Mesendoderm (in vitro differentiated cells): ENCODE results near the gene RPS6KA2.
A peak's percentile ranks its signal among the peaks of the same experiment; 100 is the strongest.

ENCODE experiments used
- DNase-seq: peaks from one replicate; pipeline ENCODE4 v3.0.0; 2013
- H2AK5ac ChIP-seq: 2 replicates; pipeline ENCODE4 v1.6.1; 2013; ENCODE audit warnings: low read length, inconsistent platforms
- H2BK120ac ChIP-seq: 2 replicates; pipeline ENCODE4 v1.6.1; 2013; ENCODE audit warnings: low read depth, mild to moderate bottlenecking, low read length, moderate library complexity, mixed read lengths
- H2BK15ac ChIP-seq: replicated peaks from 2 replicates; pipeline ENCODE4 v1.6.1; 2013; ENCODE audit warnings: low read depth, mild to moderate bottlenecking, moderate library complexity
- H2BK5ac ChIP-seq: 2 replicates; pipeline ENCODE4 v1.6.1; 2013; ENCODE audit warnings: low read length, inconsistent platforms
- H3K18ac ChIP-seq: 2 replicates; pipeline ENCODE4 v1.6.1; 2013; ENCODE audit warnings: mild to moderate bottlenecking, low read length, mixed read lengths
- H3K23ac ChIP-seq: one replicate; pipeline ENCODE4 v1.6.1; 2013; ENCODE audit warnings: low read length
- H3K27ac ChIP-seq: 2 replicates; pipeline ENCODE4 v1.5.1; 2013; ENCODE audit warnings: low read depth, mild to moderate bottlenecking, inconsistent platforms, low read length, moderate library complexity
- H3K27me3 ChIP-seq: 2 replicates; pipeline ENCODE4 v1.6.1; 2013; ENCODE audit warnings: low read length, control low read depth, mild to moderate bottlenecking, inconsistent platforms; ENCODE audit not compliant: insufficient read depth, poor library complexity
- H3K36me3 ChIP-seq: 2 replicates; pipeline ENCODE4 v1.6.1; 2013; ENCODE audit warnings: low read length, inconsistent platforms; ENCODE audit not compliant: control insufficient read depth, insufficient read depth
- H3K4ac ChIP-seq: one replicate; pipeline ENCODE4 v1.6.1; 2013; ENCODE audit warnings: low read depth, mild to moderate bottlenecking, low read length, moderate library complexity
- H3K4me1 ChIP-seq: 2 replicates; pipeline ENCODE4 v1.6.1; 2013; ENCODE audit warnings: low read depth, low read length, inconsistent platforms; ENCODE audit not compliant: control insufficient read depth
- H3K4me2 ChIP-seq: 2 replicates; pipeline ENCODE4 v1.6.1; 2013; ENCODE audit warnings: low read length
- H3K4me3 ChIP-seq: 2 replicates; pipeline ENCODE4 v1.5.1; 2013; ENCODE audit warnings: mild to moderate bottlenecking, low read length
- H3K56ac ChIP-seq: one replicate; pipeline ENCODE4 v1.6.1; 2013; ENCODE audit warnings: low read length
- H3K79me1 ChIP-seq: 2 replicates; pipeline ENCODE4 v1.6.1; 2013; ENCODE audit warnings: low read length, inconsistent platforms
- H3K79me2 ChIP-seq: 2 replicates; pipeline ENCODE4 v1.6.1; 2013; ENCODE audit warnings: mild to moderate bottlenecking, low read length; ENCODE audit not compliant: control insufficient read depth, insufficient read depth
- H3K9ac ChIP-seq: 2 replicates; pipeline ENCODE4 v1.6.1; 2013; ENCODE audit warnings: low read length, inconsistent platforms
- H4K5ac ChIP-seq: one replicate; pipeline ENCODE4 v1.6.1; 2013; ENCODE audit warnings: low read length
- H4K8ac ChIP-seq: one replicate; pipeline ENCODE4 v1.6.1; 2013; ENCODE audit warnings: low read depth, mild to moderate bottlenecking, control low read depth, low read length, moderate library complexity
- WGBS: extraction: QIAGEN DNeasy Blood & Tissue Kit; methylation state at CpG from one replicate; pipeline ENCODE4 v1.1.7; 2013; ENCODE audit warnings: low lambda C conversion rate, missing lambda C conversion rate; ENCODE audit not compliant: insufficient coverage; ENCODE audit errors: extremely low coverage; 5-methylcytosine and 5-hydroxymethylcytosine counted together

The RPS6KA2 gene

DNA sequence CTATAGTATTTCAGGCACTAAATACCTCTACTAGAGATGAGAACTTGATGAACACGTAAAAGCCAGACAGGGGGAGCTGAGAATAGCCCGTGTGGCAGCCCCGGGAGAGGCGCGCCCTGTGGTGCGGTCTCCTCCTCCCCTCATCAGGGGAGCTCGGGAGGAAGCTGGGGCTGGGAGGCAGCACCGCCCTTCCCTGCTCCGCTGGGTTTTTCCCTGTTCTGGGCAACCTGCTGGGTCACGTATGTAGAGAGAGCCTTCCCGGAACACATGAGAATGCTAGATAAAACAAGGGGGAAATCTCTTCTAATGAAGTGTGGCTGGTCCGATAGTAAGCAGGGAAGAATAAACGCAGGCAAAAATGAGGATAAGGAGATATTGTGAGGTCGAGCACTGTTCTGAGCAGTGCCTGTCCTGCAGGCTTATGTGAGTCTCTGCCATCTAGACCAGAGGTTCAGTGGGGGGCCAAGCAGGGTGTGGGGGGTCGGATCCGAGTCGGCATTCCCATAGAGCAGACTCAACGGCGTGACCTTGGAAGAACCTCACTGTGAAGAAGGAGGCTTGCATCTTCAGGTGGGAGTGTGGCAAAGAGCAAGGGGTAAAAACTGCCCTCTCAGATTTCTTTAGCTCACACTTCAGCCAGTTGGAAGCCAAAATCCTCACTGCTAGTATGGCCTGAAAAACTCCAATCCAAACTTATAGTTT is 13.4 kb upstream of the RPS6KA2 start:
- DNase-seq, result no peak

DNA sequence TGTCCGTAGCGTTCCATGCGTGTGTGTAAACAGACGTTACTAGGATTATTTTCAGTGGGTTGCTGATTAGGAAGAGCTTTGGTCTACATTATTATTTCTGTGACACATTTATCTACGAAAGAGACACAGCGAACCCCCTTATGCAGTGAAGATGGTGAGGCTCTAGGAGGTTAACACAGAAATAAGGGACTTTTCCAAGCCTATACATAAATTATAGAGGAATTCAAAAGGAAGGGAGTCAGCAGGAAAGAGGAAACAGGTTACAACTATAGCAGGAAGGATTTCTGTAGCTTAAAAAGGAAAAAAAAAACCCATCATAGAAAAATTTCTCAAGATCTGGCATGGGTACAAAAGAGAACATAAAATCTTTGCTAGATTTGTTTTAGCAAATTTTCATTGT is 12.9 kb upstream of the RPS6KA2 start:
- no peak overlapping the region for H3K9ac ChIP-seq
- H3K4me3 ChIP-seq, result no peak overlapping the region
- no CpG with 5 or more reads among the region's 6 CpGs for WGBS
- H2BK120ac ChIP-seq, result no peak overlapping the region
- H3K79me1 ChIP-seq, result no peaks in the 10 kb centered on the region
- H3K36me3 ChIP-seq, result no peaks in the 10 kb centered on the region
- no peak overlapping the region for H2AK5ac ChIP-seq
- H3K23ac ChIP-seq, result no peak overlapping the region
- no peak overlapping the region for H2BK5ac ChIP-seq
- no peaks in the 10 kb centered on the region for H3K79me2 ChIP-seq
- DNase-seq, result no peak
- H3K4me1 ChIP-seq, result peaks cover 2% of the 10 kb centered on the region
- H3K27me3 ChIP-seq, result no peaks in the 10 kb centered on the region
- no peak overlapping the region for H4K8ac ChIP-seq
- H3K18ac ChIP-seq, result no peak overlapping the region
- H3K4me2 ChIP-seq, result no peak overlapping the region
- no peak overlapping the region for H3K27ac ChIP-seq
- H3K56ac ChIP-seq, result no peak overlapping the region
- H4K5ac ChIP-seq, result no peak overlapping the region
- no peak overlapping the region for H2BK15ac ChIP-seq
- no peak overlapping the region for H3K4ac ChIP-seq

More for the DNA sequence above, 13.4 kb upstream of the RPS6KA2 start:
- Histone ChIP-seq H3K18ac (no peak overlapping the region), H2AK5ac (no peak overlapping the region), H4K5ac (peak overlapping the region; percentile 51), H3K4me3 (no peak overlapping the region), H3K27ac (no peak overlapping the region), H3K9ac (no peak overlapping the region), H3K79me2 (no peaks in the 10 kb centered on the region), H2BK15ac (no peak overlapping the region), H3K79me1 (no peaks in the 10 kb centered on the region), H3K4ac (no peak overlapping the region), H2BK120ac (no peak overlapping the region), H3K4me1 (peaks cover 2% of the 10 kb centered on the region), H2BK5ac (no peak overlapping the region), H3K36me3 (no peaks in the 10 kb centered on the region), H3K4me2 (no peak overlapping the region), H3K23ac (no peak overlapping the region), H3K27me3 (no peaks in the 10 kb centered on the region), H3K56ac (no peak overlapping the region), H4K8ac (no peak overlapping the region)
- no CpG with 5 or more reads among the region's 19 CpGs for WGBS

DNA sequence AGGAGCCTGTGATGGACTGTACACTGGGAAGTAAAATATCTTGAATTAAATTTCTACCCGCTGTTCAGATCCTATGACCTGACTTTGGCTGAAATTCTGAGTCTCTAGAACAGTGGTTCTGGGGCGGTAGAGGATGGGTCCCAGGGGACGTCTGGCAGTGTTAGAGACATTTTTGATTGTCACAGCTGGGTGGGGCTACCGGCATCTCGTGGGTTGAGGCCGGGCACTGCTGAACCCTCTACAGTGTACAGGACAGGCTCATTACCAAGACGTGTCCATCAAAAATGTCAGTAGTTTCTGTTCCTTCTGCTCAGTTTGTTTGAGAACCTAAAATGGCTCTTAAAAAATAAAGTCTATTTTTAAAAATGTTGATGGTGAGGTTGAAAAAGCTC is 11.5 kb upstream of the RPS6KA2 start:
- H3K27me3 ChIP-seq, result no peaks in the 10 kb centered on the region
- H3K4me3 ChIP-seq, result no peak overlapping the region
- H2BK5ac ChIP-seq, result no peak overlapping the region
- no peak overlapping the region for H2BK15ac ChIP-seq
- DNase-seq, result no peak
- no peaks in the 10 kb centered on the region for H3K79me1 ChIP-seq
- H2BK120ac ChIP-seq, result no peak overlapping the region
- no peak overlapping the region for H3K23ac ChIP-seq
- WGBS, result no CpG with 5 or more reads among the region's 7 CpGs
- H3K27ac ChIP-seq, result no peak overlapping the region
- no peak overlapping the region for H3K18ac ChIP-seq
- no peak overlapping the region for H3K9ac ChIP-seq
- no peaks in the 10 kb centered on the region for H3K36me3 ChIP-seq
- H3K56ac ChIP-seq, result no peak overlapping the region
- no peak overlapping the region for H2AK5ac ChIP-seq
- H4K8ac ChIP-seq, result no peak overlapping the region
- no peaks in the 10 kb centered on the region for H3K79me2 ChIP-seq
- H3K4me2 ChIP-seq, result no peak overlapping the region
- H3K4me1 ChIP-seq, result peaks cover 2% of the 10 kb centered on the region
- H3K4ac ChIP-seq, result no peak overlapping the region
- no peak overlapping the region for H4K5ac ChIP-seq

DNA sequence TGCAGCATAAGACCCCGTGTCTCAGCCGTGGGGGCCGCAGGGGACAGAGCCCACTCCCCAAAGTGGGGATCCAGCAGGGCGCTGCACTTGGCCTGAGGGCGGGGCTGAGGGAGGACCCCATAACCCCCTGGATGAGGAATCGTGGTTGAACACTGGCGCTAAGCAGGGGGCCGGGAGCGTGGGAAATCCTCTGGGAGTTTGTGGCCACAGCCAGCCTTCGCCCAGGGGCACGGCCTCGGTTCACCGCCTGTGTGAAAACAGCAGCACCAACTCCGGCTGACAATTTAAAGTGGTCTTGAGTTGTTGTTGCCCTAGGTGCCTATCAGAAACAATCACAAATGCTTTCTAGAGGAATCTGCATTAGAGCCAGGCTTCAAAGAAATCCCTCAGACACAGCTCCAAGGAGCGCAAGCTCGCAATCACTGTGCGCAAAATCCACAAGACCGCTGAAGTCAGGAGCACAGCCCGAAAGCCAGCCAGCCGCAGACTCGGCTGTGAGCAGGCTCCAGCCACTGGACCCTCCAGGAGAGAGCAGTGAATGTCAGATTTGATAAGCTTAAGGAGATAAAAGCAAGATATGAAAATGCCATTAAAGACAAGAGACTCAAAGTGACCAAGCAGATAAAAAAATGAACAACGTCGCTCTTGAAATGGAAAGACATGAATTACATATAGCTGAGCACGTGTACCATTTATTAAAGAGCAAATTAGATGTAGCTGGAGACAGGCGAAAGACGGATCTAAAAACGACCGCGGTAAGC is 10.9 kb upstream of the RPS6KA2 start:
- no CpG with 5 or more reads among the region's 29 CpGs for WGBS
- H3K79me2 ChIP-seq, result no peaks in the 10 kb centered on the region
- DNase-seq, result no peak
- no peak overlapping the region for H3K56ac ChIP-seq
- no peaks in the 10 kb centered on the region for H3K36me3 ChIP-seq
- H3K18ac ChIP-seq, result no peak overlapping the region
- H3K27me3 ChIP-seq, result no peaks in the 10 kb centered on the region
- H2BK5ac ChIP-seq, result no peak overlapping the region
- no peak overlapping the region for H2BK120ac ChIP-seq
- no peak overlapping the region for H4K8ac ChIP-seq
- no peak overlapping the region for H4K5ac ChIP-seq
- H3K9ac ChIP-seq, result no peak overlapping the region
- no peak overlapping the region for H3K4me2 ChIP-seq
- no peaks in the 10 kb centered on the region for H3K79me1 ChIP-seq
- H2AK5ac ChIP-seq, result no peak overlapping the region
- no peak overlapping the region for H3K4me3 ChIP-seq
- H2BK15ac ChIP-seq, result no peak overlapping the region
- H3K4me1 ChIP-seq, result peaks cover 2% of the 10 kb centered on the region
- H3K27ac ChIP-seq, result no peak overlapping the region
- no peak overlapping the region for H3K23ac ChIP-seq
- H3K4ac ChIP-seq, result no peak overlapping the region

DNA sequence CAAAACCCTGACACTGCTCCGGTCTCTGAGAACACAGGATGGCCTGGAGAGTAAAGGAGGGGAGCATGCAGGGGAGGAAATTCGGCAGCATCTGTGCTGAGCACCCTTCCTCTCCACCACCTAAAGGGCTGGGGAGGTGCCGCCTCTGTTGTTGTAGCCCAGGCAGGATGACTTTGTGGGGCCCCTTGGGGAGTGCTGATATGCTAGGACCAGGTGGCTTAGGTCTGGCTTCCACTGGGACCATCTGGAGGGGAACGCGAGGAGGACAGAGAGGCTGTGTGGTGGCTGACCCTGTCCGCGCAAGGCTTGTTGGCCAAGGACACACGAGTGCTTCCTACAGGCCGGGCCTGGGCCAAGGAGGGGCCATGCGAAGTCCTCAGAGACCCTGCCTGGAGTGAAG is 9.9 kb upstream of the RPS6KA2 start:
- Histone ChIP-seq H3K4me1 (peaks cover 2% of the 10 kb centered on the region), H3K4ac (no peak overlapping the region)

More for the DNA sequence above, 9.9 kb upstream of the RPS6KA2 start:
- H2BK15ac ChIP-seq, result no peak overlapping the region
- H3K56ac ChIP-seq, result no peak overlapping the region
- no peaks in the 10 kb centered on the region for H3K36me3 ChIP-seq
- no peak overlapping the region for H2BK5ac ChIP-seq
- H4K8ac ChIP-seq, result no peak overlapping the region
- no peak overlapping the region for H2AK5ac ChIP-seq
- H3K27ac ChIP-seq, result no peak overlapping the region
- no peak overlapping the region for H2BK120ac ChIP-seq
- H3K18ac ChIP-seq, result no peak overlapping the region
- H3K9ac ChIP-seq, result no peak overlapping the region
- no peaks in the 10 kb centered on the region for H3K79me1 ChIP-seq
- no peaks in the 10 kb centered on the region for H3K27me3 ChIP-seq
- no peak for DNase-seq
- H3K79me2 ChIP-seq, result no peaks in the 10 kb centered on the region
- no peak overlapping the region for H3K4me3 ChIP-seq
- no peak overlapping the region for H3K23ac ChIP-seq
- WGBS, result no CpG with 5 or more reads among the region's 10 CpGs
- H4K5ac ChIP-seq, result no peak overlapping the region
- no peak overlapping the region for H3K4me2 ChIP-seq
